ENCODE data around the gene VPREB3.

DNA sequence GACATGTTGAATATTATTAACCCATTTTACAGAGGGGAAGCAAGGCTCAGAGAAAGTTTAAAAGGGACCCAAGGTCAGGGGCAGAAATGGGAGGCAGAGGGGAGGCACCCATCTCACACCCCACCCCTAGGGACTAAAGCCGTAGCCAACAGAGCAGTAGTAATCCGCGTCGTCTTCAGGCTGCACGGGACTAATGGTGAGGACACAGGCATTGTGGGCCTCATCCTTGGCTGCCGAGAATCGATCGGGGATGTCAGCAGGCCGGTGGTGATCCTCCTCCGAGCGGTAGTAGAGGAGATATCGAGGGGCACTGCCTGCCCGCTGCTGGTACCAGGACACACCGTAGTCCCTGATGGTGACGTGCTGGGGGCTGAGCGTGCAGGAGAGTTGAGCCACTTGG lies 1.5 kb downstream of the VPREB3 start:
- TF ChIP-seq CTCF (conservative IDR thresholded peaks at IDR 0.05 in 1 of 2, IDR thresholded peaks at IDR 0.05 in 1 of 2; ENCODE audit: extremely low read depth in 1 of 2, insufficient read depth in 1 of 2, low read depth in 1 of 2, low read length in 2 of 2) (no peak), EZH2 (IDR thresholded peaks at IDR 0.05; ENCODE audit: borderline replicate concordance, low read length) (no peak)
